Progenitor cell of endocrine pancreas (in vitro differentiated cells): Measurements from ENCODE around the gene INCA1. TPM values are rescaled to one million over a fixed set of nuclear protein-coding genes. Genes with fewer than 3 reads are reported as not detected.

ENCODE experiments used
- DNase-seq: peaks from one replicate; pipeline ENCODE4 v3.0.0; 2021; ENCODE audit warnings: low spot score; ENCODE audit not compliant: unreplicated experiment
- H3K27ac Mint-ChIP-seq: 2 replicates; pipeline ENCODE4 v1.8.0; 2021; ENCODE audit warnings: mild to moderate bottlenecking, moderate library complexity, mixed read lengths
- H3K27me3 Mint-ChIP-seq: 2 replicates; pipeline ENCODE4 v1.8.0; 2021; ENCODE audit warnings: mixed read lengths
- H3K36me3 Mint-ChIP-seq: 2 replicates; pipeline ENCODE4 v1.8.0; 2022; ENCODE audit warnings: mixed read lengths; ENCODE audit not compliant: insufficient read depth
- H3K4me1 Mint-ChIP-seq: 2 replicates; pipeline ENCODE4 v1.8.0; 2021; ENCODE audit warnings: low read depth, mixed read lengths
- H3K4me3 Mint-ChIP-seq: 2 replicates; pipeline ENCODE4 v1.8.0; 2021; ENCODE audit warnings: low read depth, mild to moderate bottlenecking, moderate library complexity, mixed read lengths
- H3K9me3 Mint-ChIP-seq: 2 replicates; pipeline ENCODE4 v1.8.0; 2021; ENCODE audit warnings: low read depth, mixed read lengths
- microRNA-seq: library from miRNA; unstranded; fragments of <30 nt; microRNA quantifications from one replicate; pipeline ENCODE4 v1.1.0, GENCODE V29; 2020; ENCODE audit warnings: borderline number of aligned reads; ENCODE audit not compliant: unreplicated experiment
- total RNA-seq: library from RNA; stranded (reverse); gene quantifications from 2 replicates; pipeline ENCODE4 v1.2.1, GENCODE V29; 2021
- TF ChIP-seq, protein P1 (sequence below): fragments of 200-600 bp; sonication (generic); IDR thresholded peaks from one replicate; pipeline ENCODE4 v1.5.0; 2021; ENCODE audit warnings: antibody characterized with exemption, mild to moderate bottlenecking; ENCODE audit not compliant: unreplicated experiment

INCA1 gene
- total RNA-seq, 1 donor from 2014 or later, result 3.3 TPM

DNA sequence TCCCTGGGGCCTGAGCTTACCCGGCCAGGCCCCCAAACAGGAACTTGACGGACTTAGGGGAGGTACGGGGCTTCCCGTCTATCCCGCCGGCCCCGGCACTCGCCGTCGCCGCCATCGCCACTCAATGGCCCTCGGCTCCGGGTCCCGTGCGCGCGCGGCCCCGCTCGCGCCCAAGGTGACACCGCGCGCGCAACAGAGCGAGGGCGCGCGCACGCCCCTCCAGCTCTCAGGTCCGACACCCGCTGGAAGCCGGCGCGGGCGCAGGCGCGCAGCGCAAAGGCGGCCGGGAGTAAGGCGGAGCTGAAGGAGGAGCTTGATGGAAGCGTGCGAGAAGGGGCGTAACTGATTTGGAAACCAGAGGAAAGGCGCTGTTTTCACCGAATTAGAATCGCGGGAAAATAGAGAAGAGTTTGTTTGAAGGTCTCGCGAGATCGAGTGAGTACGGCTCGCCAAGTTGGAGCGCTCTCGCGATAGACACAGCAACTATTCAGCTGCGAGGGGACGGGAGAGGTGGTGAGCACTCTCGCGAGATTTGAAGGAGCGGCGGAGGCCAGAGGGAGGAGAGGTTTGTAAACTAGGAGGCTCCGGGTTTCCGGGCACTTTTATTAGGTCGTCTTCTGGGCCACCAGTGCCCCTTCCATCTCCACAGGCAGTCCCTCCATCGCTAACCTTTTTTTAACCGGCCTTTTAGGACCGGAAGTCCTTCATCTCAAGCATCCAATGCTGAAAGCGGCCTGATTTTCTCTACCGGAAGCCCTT, 57.3 kb downstream of the INCA1 start, which contains the start of the genes RNF167 and SLC25A11:
Gene RNF167, plus strand, starts transcription at position 473 of the 759 bp plus-strand sequence. CDS start 642 bp downstream, outside the sequence.
Gene SLC25A11, minus strand, starts transcription at position 251 of the 759 bp plus-strand sequence. Its CDS starts 136 bp downstream, at position 115.
- TF ChIP-seq, protein P1, sequence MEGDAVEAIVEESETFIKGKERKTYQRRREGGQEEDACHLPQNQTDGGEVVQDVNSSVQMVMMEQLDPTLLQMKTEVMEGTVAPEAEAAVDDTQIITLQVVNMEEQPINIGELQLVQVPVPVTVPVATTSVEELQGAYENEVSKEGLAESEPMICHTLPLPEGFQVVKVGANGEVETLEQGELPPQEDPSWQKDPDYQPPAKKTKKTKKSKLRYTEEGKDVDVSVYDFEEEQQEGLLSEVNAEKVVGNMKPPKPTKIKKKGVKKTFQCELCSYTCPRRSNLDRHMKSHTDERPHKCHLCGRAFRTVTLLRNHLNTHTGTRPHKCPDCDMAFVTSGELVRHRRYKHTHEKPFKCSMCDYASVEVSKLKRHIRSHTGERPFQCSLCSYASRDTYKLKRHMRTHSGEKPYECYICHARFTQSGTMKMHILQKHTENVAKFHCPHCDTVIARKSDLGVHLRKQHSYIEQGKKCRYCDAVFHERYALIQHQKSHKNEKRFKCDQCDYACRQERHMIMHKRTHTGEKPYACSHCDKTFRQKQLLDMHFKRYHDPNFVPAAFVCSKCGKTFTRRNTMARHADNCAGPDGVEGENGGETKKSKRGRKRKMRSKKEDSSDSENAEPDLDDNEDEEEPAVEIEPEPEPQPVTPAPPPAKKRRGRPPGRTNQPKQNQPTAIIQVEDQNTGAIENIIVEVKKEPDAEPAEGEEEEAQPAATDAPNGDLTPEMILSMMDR, result no peak
- H3K36me3 Mint-ChIP-seq, result peaks cover 7% of the 10 kb centered on the region
- no peaks in the 10 kb centered on the region for H3K9me3 Mint-ChIP-seq
- DNase-seq, result peak; percentile 80
- no peaks in the 10 kb centered on the region for H3K27me3 Mint-ChIP-seq
- H3K4me3 Mint-ChIP-seq, result peak within 1 kb of the TSS; percentile 85
- H3K4me1 Mint-ChIP-seq, result peaks cover 21% of the 10 kb centered on the region
- peak within 1 kb of the TSS; percentile 99 for H3K27ac Mint-ChIP-seq

DNA sequence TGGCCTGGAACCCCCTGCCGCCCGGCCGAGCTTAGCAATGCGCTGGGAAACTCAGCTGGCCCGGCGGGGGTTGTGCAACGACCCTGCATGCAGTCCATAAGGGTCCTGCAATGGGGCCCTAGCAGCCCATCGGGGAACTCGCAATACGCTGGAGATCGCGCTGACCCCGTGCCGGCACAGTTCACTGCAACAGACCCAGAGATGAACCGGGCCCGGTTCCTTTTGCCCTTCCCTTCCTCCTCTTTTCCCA, 57.9 kb downstream of the INCA1 start:
- peaks cover 21% of the 10 kb centered on the region for H3K4me1 Mint-ChIP-seq
- no peaks in the 10 kb centered on the region for H3K27me3 Mint-ChIP-seq
- TF ChIP-seq, protein P1, result no peak
- no peaks in the 10 kb centered on the region for H3K9me3 Mint-ChIP-seq
- DNase-seq, result peak; percentile 33
- peaks cover 7% of the 10 kb centered on the region for H3K36me3 Mint-ChIP-seq
- peak overlapping the region; percentile 94 for H3K27ac Mint-ChIP-seq
- peak overlapping the region; percentile 85 for H3K4me3 Mint-ChIP-seq

DNA sequence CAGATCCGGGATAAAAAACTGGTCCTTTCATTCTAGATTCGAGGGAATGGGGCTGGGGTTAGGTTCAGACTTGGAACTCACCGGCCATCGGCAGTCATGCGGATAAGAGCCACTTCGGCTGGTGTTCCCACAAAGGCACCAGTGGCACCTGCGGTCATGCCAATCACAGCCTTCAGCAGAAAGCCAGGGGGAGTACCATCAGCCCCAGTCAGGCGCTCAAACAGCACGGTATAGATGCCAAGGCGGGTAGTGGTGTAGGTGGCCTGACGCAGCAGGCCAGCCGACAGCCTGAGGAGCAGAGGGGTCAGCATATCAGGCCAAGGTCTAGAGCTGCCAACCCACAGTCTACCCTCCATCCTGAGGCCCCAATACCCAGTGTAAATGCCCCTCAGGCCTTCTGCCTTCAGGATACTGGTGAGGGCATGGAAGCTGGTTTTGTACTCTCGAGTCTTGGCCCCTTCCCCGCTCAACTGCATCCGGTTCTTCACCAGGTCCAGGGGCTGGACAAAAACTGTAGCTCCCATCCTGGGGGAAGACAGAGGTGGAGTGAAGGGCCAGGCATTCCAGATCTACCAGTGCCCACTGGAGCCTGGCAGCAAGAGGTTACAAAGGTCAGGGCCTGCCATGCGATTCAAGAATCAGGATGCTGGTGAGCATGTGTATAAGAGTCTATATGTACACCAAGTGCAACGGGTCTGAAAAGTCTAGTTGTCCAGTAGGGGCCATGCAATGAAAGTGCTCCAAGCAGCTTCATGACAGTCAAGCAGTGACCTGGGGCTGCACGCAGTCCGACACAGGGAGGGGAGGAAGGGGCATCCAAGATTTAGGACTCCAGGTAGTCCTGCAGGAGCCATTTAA, 58.4 kb downstream of the INCA1 start:
- Mint-ChIP-seq H3K4me3 (peak overlapping the region; percentile 85), H3K36me3 (peaks cover 5% of the 10 kb centered on the region), H3K4me1 (peaks cover 21% of the 10 kb centered on the region), H3K27ac (peak overlapping the region; percentile 94), H3K9me3 (no peaks in the 10 kb centered on the region), H3K27me3 (no peaks in the 10 kb centered on the region)
- no peak for DNase-seq
- TF ChIP-seq, protein P1, result no peak

Small RNAs within 50 kb of the gene (microRNA-seq; reads per million reads assigned to microRNA genes)
- gene MIR6864 (not detected), gene MIR6865 (not detected)

Other genes starting within 250 kb of the INCA1 start
- gene TM4SF5, start 225.6 kb downstream of the INCA1 start, total RNA-seq, result 0.44 and 0.57 TPM in 2 replicates
- 1.3 and 2.0 TPM in 2 replicates for gene VMO1, start 211.2 kb downstream of the INCA1 start, total RNA-seq
- 4.0 and 4.1 TPM in 2 replicates for gene GLTPD2, start 208.6 kb downstream of the INCA1 start, total RNA-seq
- 126 and 137 TPM in 2 replicates for gene PSMB6, start 201.4 kb downstream of the INCA1 start, total RNA-seq
- 80.3 and 81.0 TPM in 2 replicates for gene PLD2, start 190.4 kb downstream of the INCA1 start, total RNA-seq
- gene MINK1, start 164.2 kb downstream of the INCA1 start, total RNA-seq, result 139 and 145 TPM in 2 replicates
- gene C17orf107, start 98.0 kb downstream of the INCA1 start, total RNA-seq, result 3.6 and 3.7 TPM in 2 replicates
- gene CHRNE, start 94.4 kb downstream of the INCA1 start, total RNA-seq, result 0.31 and 0.36 TPM in 2 replicates
- not detected in 2 replicates for gene GP1BA, start 65.2 kb downstream of the INCA1 start, total RNA-seq
- gene SLC25A11, start 57.5 kb downstream of the INCA1 start, total RNA-seq, result 46.8 and 47.4 TPM in 2 replicates
- 97.4 and 106 TPM in 2 replicates for gene RNF167, start 57.3 kb downstream of the INCA1 start, total RNA-seq
- gene PFN1, start 49.0 kb downstream of the INCA1 start, total RNA-seq, result 372 and 404 TPM in 2 replicates
- 23.4 and 25.8 TPM in 2 replicates for gene ENO3, start 46.4 kb downstream of the INCA1 start, total RNA-seq
- gene SPAG7, start 29.7 kb downstream of the INCA1 start, total RNA-seq, result 70.3 and 71.4 TPM in 2 replicates
- gene CAMTA2, start 9.8 kb downstream of the INCA1 start, total RNA-seq, result 34.1 and 34.2 TPM in 2 replicates
- gene KIF1C, start 428 bp upstream of the INCA1 start, total RNA-seq, result 104 and 111 TPM in 2 replicates
- gene SLC52A1, start 37.9 kb upstream of the INCA1 start, total RNA-seq, result not detected in 2 replicates
- 0.98 and 1.3 TPM in 2 replicates for gene ZFP3, start 80.9 kb upstream of the INCA1 start, total RNA-seq
- 51.1 and 56.3 TPM in 2 replicates for gene ZNF232, start 114.4 kb upstream of the INCA1 start, total RNA-seq
- 0.80 and 0.84 TPM in 2 replicates for gene USP6, start 118.5 kb upstream of the INCA1 start, total RNA-seq
- 23.8 and 26.1 TPM in 2 replicates for gene ZNF594, start 194.3 kb upstream of the INCA1 start, total RNA-seq
- gene SCIMP, start 237.3 kb upstream of the INCA1 start, total RNA-seq, result not detected in 2 replicates